Fibroblast of peridontal ligament (primary cell): Measurements from ENCODE around the gene PRPF19.

Experiments
- DNase-seq: peaks from one replicate; pipeline ENCODE4 v3.0.0-alpha.2; 2010; ENCODE audit errors: extremely low read depth

PRPF19 gene

GRCh38 chr11:60844045-60844869, 62.1 kb downstream of the PRPF19 start:
- no peak for DNase-seq

- no peak for DNase-seq
Measured at GRCh38 chr11:60842668-60843600, 63.5 kb downstream of the PRPF19 start.

DNA sequence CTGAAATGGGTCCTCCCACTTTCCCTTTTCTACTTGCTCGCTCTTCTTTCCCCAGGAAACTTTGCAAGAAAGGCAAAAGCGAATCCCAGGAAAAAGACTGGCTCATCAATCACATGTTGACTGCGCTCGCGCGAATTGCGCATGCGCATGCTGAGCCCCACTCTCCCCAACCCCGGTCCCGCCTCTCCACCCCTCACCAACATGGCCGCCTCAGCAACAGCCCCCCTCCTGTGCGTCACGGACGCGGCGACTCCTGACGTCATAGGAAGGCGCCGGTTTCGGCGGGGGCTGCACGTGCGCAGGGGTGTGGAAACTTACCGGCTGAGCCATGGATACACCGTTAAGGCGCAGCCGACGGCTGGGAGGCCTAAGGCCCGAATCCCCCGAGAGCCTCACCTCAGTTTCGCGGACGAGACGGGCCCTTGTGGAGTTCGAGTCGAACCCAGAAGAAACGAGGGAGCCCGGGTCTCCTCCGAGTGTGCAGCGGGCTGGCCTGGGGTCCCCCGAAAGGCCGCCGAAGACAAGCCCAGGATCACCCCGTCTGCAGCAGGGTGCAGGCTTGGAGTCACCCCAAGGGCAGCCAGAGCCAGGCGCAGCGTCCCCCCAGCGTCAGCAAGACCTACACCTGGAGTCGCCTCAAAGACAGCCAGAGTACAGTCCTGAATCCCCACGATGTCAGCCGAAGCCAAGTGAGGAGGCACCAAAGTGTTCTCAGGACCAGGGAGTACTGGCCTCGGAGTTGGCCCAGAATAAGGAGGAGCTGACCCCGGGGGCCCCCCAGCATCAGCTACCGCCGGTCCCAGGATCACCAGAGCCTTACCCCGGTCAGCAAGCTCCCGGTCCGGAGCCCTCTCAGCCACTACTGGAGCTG, 64.4 kb downstream of the PRPF19 start, which contains the start of gene CCDC86:
CCDC86 (plus strand) TSS at position 317 of the 871 bp plus-strand sequence; CDS start at position 329, 12 bp downstream.
- peak; percentile 94 for DNase-seq
